H9 (cell line): ENCODE data around the gene ITIH5. TPM values are rescaled to one million over a fixed set of nuclear protein-coding genes. Genes with fewer than 3 reads are reported as not detected.

Experiments used
- DNase-seq: peaks from one replicate; pipeline ENCODE4 v3.0.0-alpha.2; 2017
- H2AFZ ChIP-seq: one replicate; pipeline ENCODE4 v1.6.1; 2013; ENCODE audit warnings: mild to moderate bottlenecking, low read length, control low read depth, moderate library complexity
- H2AK5ac ChIP-seq: 2 replicates; pipeline ENCODE4 v1.6.1; 2013; ENCODE audit warnings: low read length, control low read depth, mixed read lengths; ENCODE audit not compliant: insufficient read length
- H2BK120ac ChIP-seq: one replicate; pipeline ENCODE4 v1.6.1; 2013; ENCODE audit warnings: low read depth, mild to moderate bottlenecking, low read length, control low read depth, inconsistent platforms; ENCODE audit not compliant: poor library complexity, severe bottlenecking
- H2BK12ac ChIP-seq: 2 replicates; pipeline ENCODE4 v1.6.1; 2013; ENCODE audit warnings: low read length, control low read depth, mixed read lengths, low read depth; ENCODE audit not compliant: insufficient read length
- H2BK15ac ChIP-seq: 2 replicates; pipeline ENCODE4 v1.6.1; 2013; ENCODE audit warnings: low read depth, low read length, control low read depth
- H2BK20ac ChIP-seq: one replicate; pipeline ENCODE4 v1.6.1; 2013; ENCODE audit warnings: low read depth, mild to moderate bottlenecking, low read length, control low read depth, inconsistent platforms; ENCODE audit not compliant: poor library complexity, severe bottlenecking
- H2BK5ac ChIP-seq: 2 replicates; pipeline ENCODE4 v1.6.1; 2013; ENCODE audit warnings: low read length, control low read depth, mixed read lengths; ENCODE audit not compliant: insufficient read length
- H3K14ac ChIP-seq: 2 replicates; pipeline ENCODE4 v1.6.1; 2013; ENCODE audit warnings: low read length, control low read depth; ENCODE audit not compliant: insufficient read depth
- H3K18ac ChIP-seq: 2 replicates; pipeline ENCODE4 v1.6.1; 2013; ENCODE audit warnings: low read depth, mild to moderate bottlenecking, mixed read lengths, low read length, control low read depth; ENCODE audit not compliant: insufficient read length
- H3K23ac ChIP-seq: 2 replicates; pipeline ENCODE4 v1.6.1; 2013; ENCODE audit warnings: low read length, control low read depth, mixed read lengths, low read depth; ENCODE audit not compliant: insufficient read length
- H3K23me2 ChIP-seq: 2 replicates; pipeline ENCODE4 v1.6.1; 2013; ENCODE audit warnings: low read depth, mild to moderate bottlenecking, mixed read lengths, low read length, control low read depth; ENCODE audit not compliant: insufficient read length, poor library complexity, severe bottlenecking
- H3K27ac ChIP-seq: 2 replicates; pipeline ENCODE4 v1.5.1; 2013; ENCODE audit warnings: low read length, control low read depth, mixed read lengths, low read depth; ENCODE audit not compliant: insufficient read length
- H3K27me3 ChIP-seq: 2 replicates; pipeline ENCODE4 v1.6.1; 2013; ENCODE audit warnings: low read length, control low read depth, inconsistent platforms; ENCODE audit not compliant: insufficient read depth
- H3K4ac ChIP-seq: 2 replicates; pipeline ENCODE4 v1.6.1; 2013; ENCODE audit warnings: low read depth, mild to moderate bottlenecking, control low read depth, inconsistent platforms, low read length, moderate library complexity
- H3K4me1 ChIP-seq: 2 replicates; pipeline ENCODE4 v1.6.1; 2013; ENCODE audit warnings: low read length, control low read depth, inconsistent platforms; ENCODE audit not compliant: insufficient read depth
- H3K4me2 ChIP-seq: 2 replicates; pipeline ENCODE4 v1.6.1; 2013; ENCODE audit warnings: low read length, control low read depth, mixed read lengths; ENCODE audit not compliant: insufficient read length, insufficient read depth
- H3K56ac ChIP-seq: 2 replicates; pipeline ENCODE4 v1.6.1; 2013; ENCODE audit warnings: low read depth, mild to moderate bottlenecking, mixed read lengths, low read length, control low read depth; ENCODE audit not compliant: insufficient read length
- H3K79me1 ChIP-seq: 2 replicates; pipeline ENCODE4 v1.6.1; 2013; ENCODE audit warnings: low read depth, mild to moderate bottlenecking, moderate library complexity, low read length, control low read depth, inconsistent platforms; ENCODE audit not compliant: insufficient read depth, poor library complexity, severe bottlenecking
- H3K79me2 ChIP-seq: 2 replicates; pipeline ENCODE4 v1.6.1; 2013; ENCODE audit warnings: low read length, control low read depth, inconsistent platforms; ENCODE audit not compliant: insufficient read depth
- H3K9ac ChIP-seq: 2 replicates; pipeline ENCODE4 v1.6.1; 2013; ENCODE audit warnings: low read length, control low read depth, mixed read lengths; ENCODE audit not compliant: insufficient read length; ENCODE audit errors: extremely low read depth
- H3K9me3 ChIP-seq: one replicate; pipeline ENCODE4 v1.6.1; 2013; ENCODE audit warnings: low read depth, low read length, inconsistent platforms; ENCODE audit not compliant: control insufficient read depth
- H3T11ph ChIP-seq: one replicate; pipeline ENCODE4 v1.6.1; 2013; ENCODE audit warnings: mild to moderate bottlenecking, low read length, control low read depth, inconsistent platforms
- H4K20me1 ChIP-seq: one replicate; pipeline ENCODE4 v1.6.1; 2013; ENCODE audit not compliant: control insufficient read depth, insufficient read length, insufficient read depth
- H4K5ac ChIP-seq: 2 replicates; pipeline ENCODE4 v1.6.1; 2013; ENCODE audit warnings: low read depth, mild to moderate bottlenecking, mixed read lengths, low read length, control low read depth; ENCODE audit not compliant: insufficient read length
- H4K8ac ChIP-seq: replicated peaks from 2 replicates; pipeline ENCODE4 v1.6.1; 2013; ENCODE audit warnings: low read length, control low read depth, mixed read lengths, low read depth; ENCODE audit not compliant: insufficient read length
- H4K91ac ChIP-seq: 2 replicates; pipeline ENCODE4 v1.6.1; 2013; ENCODE audit warnings: low read depth, mild to moderate bottlenecking, moderate library complexity, mixed read lengths, low read length, control low read depth; ENCODE audit not compliant: insufficient read length
- H3K27ac Mint-ChIP-seq, 3 experiments: 2 replicates in 2 of 3; 3 replicates in 1 of 3; pipeline ENCODE4 v1.8.0; 2020 to 2021; ENCODE audit warnings: mixed read lengths in 3 of 3, mild to moderate bottlenecking in 1 of 3, moderate library complexity in 1 of 3
- H3K27me3 Mint-ChIP-seq: 2 replicates; pipeline ENCODE4 v1.8.0; 2021; ENCODE audit warnings: low read depth, mild to moderate bottlenecking, moderate library complexity, mixed read lengths
- H3K36me3 Mint-ChIP-seq, 3 experiments: 2 replicates in 2 of 3; 3 replicates in 1 of 3; pipeline ENCODE4 v1.8.0; 2020 to 2021; ENCODE audit warnings: low read depth in 3 of 3, mixed read lengths in 3 of 3; ENCODE audit not compliant: insufficient read depth in 1 of 3
- H3K4me1 Mint-ChIP-seq, 2 experiments: 2 replicates each; pipeline ENCODE4 v1.8.0; 2020; ENCODE audit warnings: mixed read lengths in 2 of 2
- H3K4me3 Mint-ChIP-seq, 2 experiments: 2 replicates in 1 of 2; 3 replicates in 1 of 2; pipeline ENCODE4 v1.8.0; 2020 to 2021; ENCODE audit warnings: mild to moderate bottlenecking in 2 of 2, mixed read lengths in 2 of 2, moderate library complexity in 1 of 2
- H3K9me3 Mint-ChIP-seq, 2 experiments: 2 replicates in 1 of 2; 3 replicates in 1 of 2; pipeline ENCODE4 v1.8.0; 2020; ENCODE audit warnings: mild to moderate bottlenecking in 2 of 2, mixed read lengths in 2 of 2, moderate library complexity in 1 of 2
- WGBS: extraction: QIAGEN DNeasy Blood & Tissue Kit; methylation state at CpG from one replicate; pipeline ENCODE4 v1.1.7; 2013; ENCODE audit warnings: missing lambda C conversion rate, low lambda C conversion rate, mixed read lengths; ENCODE audit not compliant: insufficient read length; ENCODE audit errors: extremely low coverage; 5-methylcytosine and 5-hydroxymethylcytosine counted together
- total RNA-seq: library from RNA; stranded (reverse); gene quantifications from 2 replicates; pipeline ENCODE4 v1.2.1, GENCODE V29; 2021
- TF ChIP-seq, protein P1 (sequence below): fragments of 200-600 bp; sonication (generic); conservative IDR thresholded peaks from 3 replicates; pipeline ENCODE4 v1.8.0; 2021; ENCODE audit warnings: antibody characterized with exemption, mild to moderate bottlenecking

ITIH5 gene
- total RNA-seq, 1 experiment from 2014 or later, result 1.3 TPM

DNA sequence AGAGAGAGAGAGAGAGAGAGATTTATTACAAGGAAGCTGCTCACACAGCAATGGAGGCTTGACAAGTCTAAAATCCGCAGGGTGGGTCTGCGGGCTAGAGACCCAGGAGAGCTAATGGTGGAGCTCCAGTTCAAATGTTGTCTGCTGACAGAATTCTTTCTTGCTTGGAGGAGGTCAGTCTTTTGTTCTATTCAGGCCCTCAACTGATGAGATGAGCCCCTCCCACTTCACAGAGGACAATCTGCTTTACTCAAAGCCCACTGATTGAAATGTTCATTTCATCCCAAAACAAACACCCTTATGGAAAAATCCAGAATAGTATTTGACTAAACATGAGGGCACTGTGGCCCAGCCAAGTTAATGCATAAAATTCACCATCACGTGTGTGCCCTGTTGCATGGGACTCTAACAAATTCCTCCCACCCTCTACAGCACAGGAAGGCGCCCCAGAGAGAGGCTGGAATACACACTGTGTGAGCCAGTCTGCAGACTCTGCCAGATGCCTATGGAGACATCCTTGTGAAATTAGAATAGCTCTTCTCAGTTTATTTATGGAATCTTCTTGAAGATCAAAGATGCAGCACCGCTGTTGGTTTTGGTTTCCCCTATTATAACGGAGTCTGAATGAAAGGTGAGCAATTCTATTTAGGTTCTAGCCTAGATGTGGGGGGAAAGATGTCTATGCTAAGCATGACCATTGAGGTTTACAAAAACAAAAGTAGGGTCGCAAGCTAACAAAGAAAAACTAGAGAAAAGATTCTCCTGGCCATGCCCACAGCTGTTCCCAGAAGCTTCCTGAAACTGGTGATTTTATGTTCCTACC is 132.9 kb downstream of the ITIH5 start:
- peaks cover 4% of the 10 kb centered on the region; the same call in 1 of the 2 replicates for H3K4me1 ChIP-seq
- DNase-seq, result peak; percentile 49
- no peaks in the 10 kb centered on the region for H3K27me3 ChIP-seq
- H2AFZ ChIP-seq, result no peak overlapping the region
- H4K8ac ChIP-seq, result no peak overlapping the region
- H3K36me3 Mint-ChIP-seq, result peaks cover 0 to 7% (median 0%) of the 10 kb centered on the region in 3 experiments; a peak in 1 of 7 replicates
- peaks cover 8 to 20% of the 10 kb centered on the region in 2 experiments for H3K4me1 Mint-ChIP-seq
- H3K4ac ChIP-seq, result no peak overlapping the region
- TF ChIP-seq, protein P1, sequence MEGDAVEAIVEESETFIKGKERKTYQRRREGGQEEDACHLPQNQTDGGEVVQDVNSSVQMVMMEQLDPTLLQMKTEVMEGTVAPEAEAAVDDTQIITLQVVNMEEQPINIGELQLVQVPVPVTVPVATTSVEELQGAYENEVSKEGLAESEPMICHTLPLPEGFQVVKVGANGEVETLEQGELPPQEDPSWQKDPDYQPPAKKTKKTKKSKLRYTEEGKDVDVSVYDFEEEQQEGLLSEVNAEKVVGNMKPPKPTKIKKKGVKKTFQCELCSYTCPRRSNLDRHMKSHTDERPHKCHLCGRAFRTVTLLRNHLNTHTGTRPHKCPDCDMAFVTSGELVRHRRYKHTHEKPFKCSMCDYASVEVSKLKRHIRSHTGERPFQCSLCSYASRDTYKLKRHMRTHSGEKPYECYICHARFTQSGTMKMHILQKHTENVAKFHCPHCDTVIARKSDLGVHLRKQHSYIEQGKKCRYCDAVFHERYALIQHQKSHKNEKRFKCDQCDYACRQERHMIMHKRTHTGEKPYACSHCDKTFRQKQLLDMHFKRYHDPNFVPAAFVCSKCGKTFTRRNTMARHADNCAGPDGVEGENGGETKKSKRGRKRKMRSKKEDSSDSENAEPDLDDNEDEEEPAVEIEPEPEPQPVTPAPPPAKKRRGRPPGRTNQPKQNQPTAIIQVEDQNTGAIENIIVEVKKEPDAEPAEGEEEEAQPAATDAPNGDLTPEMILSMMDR, result no peak
- no peak overlapping the region for H2BK120ac ChIP-seq
- H3K56ac ChIP-seq, result no peak overlapping the region
- no peak overlapping the region for H3K4me3 Mint-ChIP-seq
- no peaks in the 10 kb centered on the region for H3K79me1 ChIP-seq
- no peak overlapping the region for H4K91ac ChIP-seq
- no peak overlapping the region for H3K23ac ChIP-seq
- H3T11ph ChIP-seq, result no peak overlapping the region
- H3K9ac ChIP-seq, result no peak overlapping the region
- no CpG with 5 or more reads among the region's 7 CpGs for WGBS
- H2BK5ac ChIP-seq, result no peak overlapping the region
- no peak overlapping the region for H3K4me2 ChIP-seq
- no peak overlapping the region for H4K5ac ChIP-seq
- H3K27me3 Mint-ChIP-seq, result peaks cover 40% of the 10 kb centered on the region
- H3K9me3 ChIP-seq, result no peaks in the 10 kb centered on the region
- H2AK5ac ChIP-seq, result no peak overlapping the region
- no peak overlapping the region for H2BK12ac ChIP-seq
- no peak overlapping the region for H2BK20ac ChIP-seq
- no peaks in the 10 kb centered on the region for H3K23me2 ChIP-seq
- H3K27ac Mint-ChIP-seq, result no peak overlapping the region; a peak in 1 of 7 replicates
- H4K20me1 ChIP-seq, result no peaks in the 10 kb centered on the region
- H3K18ac ChIP-seq, result no peak overlapping the region
- no peak overlapping the region for H2BK15ac ChIP-seq
- no peaks in the 10 kb centered on the region; a peak in 2 of 5 replicates for H3K9me3 Mint-ChIP-seq
- H3K27ac ChIP-seq, result no peak overlapping the region
- no peak overlapping the region for H3K14ac ChIP-seq
- no peaks in the 10 kb centered on the region for H3K79me2 ChIP-seq
